Neuronal stem cell (in vitro differentiated cells): ENCODE measurements around the gene LIX1L.

Experiments used
- DNase-seq: peaks from one replicate; pipeline ENCODE4 v3.0.0-alpha.2; 2013; ENCODE audit warnings: low spot score
- H2AFZ ChIP-seq: one replicate; pipeline ENCODE4 v1.6.1; 2013; ENCODE audit warnings: mild to moderate bottlenecking, low read length, inconsistent platforms
- H2AK5ac ChIP-seq: 2 replicates; pipeline ENCODE4 v1.6.1; 2013; ENCODE audit warnings: low read depth, mild to moderate bottlenecking, inconsistent platforms, low read length, moderate library complexity, mixed read lengths
- H2BK120ac ChIP-seq: 2 replicates; pipeline ENCODE4 v1.6.1; 2013; ENCODE audit warnings: low read depth, mild to moderate bottlenecking, inconsistent platforms, low read length, moderate library complexity, mixed read lengths
- H2BK12ac ChIP-seq: one replicate; pipeline ENCODE4 v1.6.1; 2013; ENCODE audit warnings: low read length, inconsistent platforms
- H2BK15ac ChIP-seq: 2 replicates; pipeline ENCODE4 v1.6.1; 2013; ENCODE audit warnings: mild to moderate bottlenecking, low read length, inconsistent platforms, mixed read lengths
- H2BK5ac ChIP-seq: one replicate; pipeline ENCODE4 v1.6.1; 2013; ENCODE audit warnings: inconsistent platforms, mild to moderate bottlenecking, low read length, moderate library complexity
- H3K14ac ChIP-seq: one replicate; pipeline ENCODE4 v1.6.1; 2013; ENCODE audit warnings: low read length, inconsistent platforms
- H3K18ac ChIP-seq: 2 replicates; pipeline ENCODE4 v1.6.1; 2013; ENCODE audit warnings: low read length, inconsistent platforms
- H3K23ac ChIP-seq: 2 replicates; pipeline ENCODE4 v1.6.1; 2013; ENCODE audit warnings: low read depth, mild to moderate bottlenecking, mixed read lengths, low read length, inconsistent platforms; ENCODE audit not compliant: poor library complexity
- H3K27ac ChIP-seq: replicated peaks from 3 replicates; pipeline ENCODE4 v1.5.1; 2013; ENCODE audit warnings: low read length, inconsistent platforms
- H3K27me3 ChIP-seq, 3 experiments: 2 replicates each; pipeline ENCODE4 v1.6.1; 2013; ENCODE audit warnings: low read length in 3 of 3, mild to moderate bottlenecking in 2 of 3, inconsistent platforms in 1 of 3, low read depth in 1 of 3, mixed read lengths in 1 of 3, moderate library complexity in 1 of 3; ENCODE audit not compliant: control insufficient read depth in 3 of 3, insufficient read depth in 3 of 3
- H3K36me3 ChIP-seq, 2 donors: replicated peaks in 1 of 2; 2 replicates each; pipeline ENCODE4 v1.6.1; 2013; ENCODE audit warnings: low read length in 2 of 2; ENCODE audit not compliant: control insufficient read depth in 2 of 2, insufficient read depth in 2 of 2
- H3K4ac ChIP-seq: 2 replicates; pipeline ENCODE4 v1.6.1; 2013; ENCODE audit warnings: inconsistent platforms, mild to moderate bottlenecking, low read length, moderate library complexity
- H3K4me1 ChIP-seq, 2 donors: 1 replicate in 1 of 2; 2 replicates in 1 of 2; pipeline ENCODE4 v1.6.1; 2013; ENCODE audit warnings: low read length in 2 of 2, low read depth in 1 of 2; ENCODE audit not compliant: control insufficient read depth in 2 of 2, insufficient read depth in 1 of 2
- H3K4me2 ChIP-seq: one replicate; pipeline ENCODE4 v1.6.1; 2013; ENCODE audit warnings: mild to moderate bottlenecking, low read length, inconsistent platforms; ENCODE audit not compliant: insufficient read depth, poor library complexity, severe bottlenecking
- H3K4me3 ChIP-seq, 2 donors: 2 replicates each; pipeline ENCODE4 v1.5.1; 2013; ENCODE audit warnings: low read length in 2 of 2, mild to moderate bottlenecking in 2 of 2, inconsistent platforms in 1 of 2, moderate library complexity in 1 of 2
- H3K79me1 ChIP-seq: one replicate; pipeline ENCODE4 v1.6.1; 2013; ENCODE audit warnings: low read depth, mild to moderate bottlenecking, inconsistent platforms, low read length, moderate library complexity
- H3K9ac ChIP-seq: one replicate; pipeline ENCODE4 v1.6.1; 2013; ENCODE audit warnings: mild to moderate bottlenecking, low read depth, low read length, inconsistent platforms; ENCODE audit not compliant: poor library complexity
- H3K9me3 ChIP-seq, 2 donors: replicated peaks in 1 of 2; 2 replicates each; pipeline versions ENCODE3 to v1.6.1; 2013; ENCODE audit warnings: low read length in 2 of 2, mild to moderate bottlenecking in 2 of 2, inconsistent platforms in 1 of 2, low read depth in 1 of 2, mixed read lengths in 1 of 2, moderate library complexity in 1 of 2; ENCODE audit not compliant: control insufficient read depth in 2 of 2, insufficient read depth in 1 of 2
- H4K8ac ChIP-seq: one replicate; pipeline ENCODE4 v1.6.1; 2013; ENCODE audit warnings: low read depth, mild to moderate bottlenecking, inconsistent platforms, low read length, moderate library complexity
- H4K91ac ChIP-seq: one replicate; pipeline ENCODE4 v1.6.1; 2013; ENCODE audit warnings: low read length, low read depth, mild to moderate bottlenecking, inconsistent platforms; ENCODE audit not compliant: poor library complexity
- WGBS, 2 donors: extraction: QIAGEN DNeasy Blood & Tissue Kit; methylation state at CpG; one replicate each; pipeline ENCODE4 v1.1.7; 2013; ENCODE audit warnings: missing lambda C conversion rate in 2 of 2, mixed read lengths in 1 of 2; ENCODE audit not compliant: insufficient read length in 2 of 2, insufficient replicate concordance in 1 of 2; ENCODE audit errors: extremely low coverage in 2 of 2; 5-methylcytosine and 5-hydroxymethylcytosine counted together

Gene LIX1L

GRCh38 chr1:145961109-145961424 is 3.2 kb upstream of the LIX1L start:
- peak overlapping the region; percentile 35 for H2BK120ac ChIP-seq
- no peak overlapping the region for H4K91ac ChIP-seq
- H3K4ac ChIP-seq, result no peak overlapping the region
- peak overlapping the region; percentile 14 for H2BK12ac ChIP-seq
- H3K4me1 ChIP-seq, result peaks cover 13 to 44% of the 10 kb centered on the region in 2 donors
- peaks cover 0 to 4% of the 10 kb centered on the region in 2 donors for H3K9me3 ChIP-seq
- H3K27ac ChIP-seq, result no peak overlapping the region
- no peak overlapping the region for H2BK15ac ChIP-seq
- WGBS, 2 donors, result no CpG with 5 or more reads among the region's 22 CpGs
- H4K8ac ChIP-seq, result no peak overlapping the region
- H2AK5ac ChIP-seq, result peak overlapping the region; percentile 64
- no peak overlapping the region for H3K14ac ChIP-seq
- no peak for DNase-seq
- peak overlapping the region; percentile 66 to 78 for H3K4me3 ChIP-seq
- H3K18ac ChIP-seq, result peak overlapping the region; percentile 81
- peak overlapping the region; percentile 46 for H3K9ac ChIP-seq
- no peak overlapping the region for H2BK5ac ChIP-seq
- H3K79me1 ChIP-seq, result no peaks in the 10 kb centered on the region
- H3K27me3 ChIP-seq, result peaks cover 0 to 49% (median 18%) of the 10 kb centered on the region in 3 experiments
- peak overlapping the region; percentile 69 for H3K23ac ChIP-seq
- no peaks in the 10 kb centered on the region for H3K36me3 ChIP-seq
- peak overlapping the region; percentile 96 for H2AFZ ChIP-seq
- peak overlapping the region; percentile 97 for H3K4me2 ChIP-seq

GRCh38 chr1:145960468-145961108 is 2.8 kb upstream of the LIX1L start:
- Histone ChIP-seq H3K79me1 (no peaks in the 10 kb centered on the region), H3K27ac (no peak overlapping the region), H3K9ac (no peak overlapping the region), H2AFZ (peak overlapping the region; percentile 96), H3K4ac (no peak overlapping the region), H3K36me3 (no peaks in the 10 kb centered on the region), H4K91ac (no peak overlapping the region), H2BK5ac (peak overlapping the region; percentile 68), H2BK15ac (peak overlapping the region; percentile 43), H3K4me1 (peaks cover 13 to 45% of the 10 kb centered on the region in 2 donors), H3K4me3 (peak overlapping the region; percentile 66 to 78), H2BK120ac (no peak overlapping the region), H3K18ac (peak overlapping the region; percentile 88), H3K27me3 (peaks cover 0 to 51% (median 18%) of the 10 kb centered on the region in 3 experiments), H3K14ac (peak overlapping the region; percentile 33), H3K9me3 (peaks cover 0 to 4% of the 10 kb centered on the region in 2 donors), H3K4me2 (peak overlapping the region; percentile 97), H2AK5ac (no peak overlapping the region), H4K8ac (no peak overlapping the region), H3K23ac (no peak overlapping the region), H2BK12ac (no peak overlapping the region)
- peak; percentile 73 for DNase-seq
- no CpG with 5 or more reads among the region's 44 CpGs for WGBS, 2 donors

GRCh38 chr1:145959957-145960467 is 2.2 kb upstream of the LIX1L start:
- peak overlapping the region; percentile 96 for H2AFZ ChIP-seq

GRCh38 chr1:145959333-145959732 is 1.5 kb upstream of the LIX1L start:
- no peak overlapping the region for H3K14ac ChIP-seq
- no peak overlapping the region for H3K4me2 ChIP-seq
- H3K27ac ChIP-seq, result no peak overlapping the region
- H2BK5ac ChIP-seq, result no peak overlapping the region
- no peak overlapping the region for H3K23ac ChIP-seq
- no peak overlapping the region for H3K4ac ChIP-seq
- peaks cover 0 to 51% (median 18%) of the 10 kb centered on the region in 3 experiments for H3K27me3 ChIP-seq
- H2BK120ac ChIP-seq, result no peak overlapping the region
- H3K18ac ChIP-seq, result no peak overlapping the region
- peaks cover 0 to 4% of the 10 kb centered on the region in 2 donors for H3K9me3 ChIP-seq
- no peak overlapping the region for H4K91ac ChIP-seq
- H3K4me3 ChIP-seq, result peak overlapping the region in 1 of 2 donors; percentile 66
- H4K8ac ChIP-seq, result no peak overlapping the region
- peaks cover 13 to 55% of the 10 kb centered on the region in 2 donors for H3K4me1 ChIP-seq
- H2BK12ac ChIP-seq, result no peak overlapping the region
- H3K79me1 ChIP-seq, result no peaks in the 10 kb centered on the region
- H3K36me3 ChIP-seq, result no peaks in the 10 kb centered on the region
- no peak for DNase-seq
- peak overlapping the region; percentile 96 for H2AFZ ChIP-seq
- H2BK15ac ChIP-seq, result no peak overlapping the region
- no peak overlapping the region for H2AK5ac ChIP-seq
- no peak overlapping the region for H3K9ac ChIP-seq

More at GRCh38 chr1:145959957-145960467, 2.2 kb upstream of the LIX1L start:
- H3K4me2 ChIP-seq, result peak overlapping the region; percentile 97
- H2BK5ac ChIP-seq, result peak overlapping the region; percentile 68
- H3K14ac ChIP-seq, result peak overlapping the region; percentile 33
- H3K18ac ChIP-seq, result peak overlapping the region; percentile 85
- no peak overlapping the region for H4K8ac ChIP-seq
- no CpG with 5 or more reads among the region's 12 CpGs for WGBS, 2 donors
- no peak overlapping the region for H3K9ac ChIP-seq
- peaks cover 0 to 4% of the 10 kb centered on the region in 2 donors for H3K9me3 ChIP-seq
- H2AK5ac ChIP-seq, result no peak overlapping the region
- peaks cover 13 to 50% of the 10 kb centered on the region in 2 donors for H3K4me1 ChIP-seq
- peak overlapping the region; percentile 76 for H2BK12ac ChIP-seq
- peak overlapping the region; percentile 43 for H2BK15ac ChIP-seq
- H3K4me3 ChIP-seq, result peak overlapping the region; percentile 66 to 78
- no peak overlapping the region for H3K27ac ChIP-seq
- peaks cover 0 to 51% (median 18%) of the 10 kb centered on the region in 3 experiments for H3K27me3 ChIP-seq
- no peak overlapping the region for H4K91ac ChIP-seq
- DNase-seq, result no peak
- H3K4ac ChIP-seq, result no peak overlapping the region
- no peaks in the 10 kb centered on the region for H3K36me3 ChIP-seq
- no peak overlapping the region for H3K23ac ChIP-seq
- no peak overlapping the region for H2BK120ac ChIP-seq
- H3K79me1 ChIP-seq, result no peaks in the 10 kb centered on the region
